ENCODE measurements around the gene KCMF1.
"Not testable (repeated sequence)": the region's sequence is repeated elsewhere in the genome, so short reads cannot be mapped to it uniquely, and the experiment has no call there.

Gene KCMF1

DNA sequence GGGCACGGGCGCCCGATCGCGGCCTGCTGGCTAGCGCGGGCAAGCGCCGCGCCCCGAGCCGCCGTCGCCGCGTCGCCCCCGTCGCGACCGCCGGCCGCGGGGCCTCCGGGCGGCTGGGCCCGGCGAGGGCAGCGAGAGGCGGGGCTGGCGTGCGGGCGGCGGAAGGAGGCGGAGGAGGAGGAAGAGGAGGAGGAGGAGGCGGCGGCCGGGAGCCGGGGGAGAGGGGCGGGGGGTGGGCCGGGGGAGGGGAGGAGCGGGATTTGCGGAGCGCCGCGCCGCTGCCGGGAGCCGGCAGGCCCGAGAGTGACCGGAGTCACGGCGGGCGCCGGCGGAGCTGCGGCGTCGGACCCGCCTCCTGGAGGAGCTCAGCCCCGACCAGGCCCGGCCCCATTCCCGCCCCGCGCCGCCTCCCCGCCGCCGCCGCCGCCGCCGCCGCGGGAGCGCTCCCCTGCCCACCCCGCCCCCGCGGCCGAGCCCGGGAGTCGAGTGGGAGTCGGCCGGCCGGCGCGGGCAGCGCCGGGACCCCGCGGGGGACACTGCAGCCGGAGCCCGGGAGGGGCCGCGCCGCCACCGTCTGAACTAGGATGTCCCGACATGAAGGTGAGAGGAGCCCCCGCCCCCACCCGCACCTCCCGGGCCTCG is at the start of gene KCMF1:
Gene KCMF1, plus strand, starts transcription at position 294 of the 642 bp plus-strand sequence. Its CDS starts 291 bp downstream, at position 585.
- DNase-seq = peak in 13 of 14 donors; percentile 22 to 91 (median 68)

DNA sequence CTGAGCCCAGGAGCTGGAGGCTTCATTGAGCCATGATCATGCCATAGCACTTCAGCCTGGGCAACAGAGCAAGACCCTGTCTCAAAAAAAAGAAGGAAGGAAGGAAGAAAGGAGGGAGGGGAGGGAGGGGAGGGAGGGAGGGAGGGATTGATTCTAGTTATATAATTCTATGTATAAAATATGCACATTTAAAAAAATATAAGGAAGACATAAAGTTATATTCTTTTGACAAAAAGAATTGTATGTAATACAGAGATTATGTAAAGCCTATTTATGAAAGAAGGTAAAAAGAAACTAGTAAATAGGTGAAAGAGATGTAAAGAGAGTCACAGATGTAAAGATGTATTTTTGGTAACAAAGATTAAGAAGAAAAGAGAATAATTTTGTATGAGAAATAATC is 48.0 kb upstream of the KCMF1 start:
- DNase-seq = no peak

- no peak for DNase-seq
Observed at GRCh38 chr2:84924173-84925106, 46.5 kb upstream of the KCMF1 start.

DNA sequence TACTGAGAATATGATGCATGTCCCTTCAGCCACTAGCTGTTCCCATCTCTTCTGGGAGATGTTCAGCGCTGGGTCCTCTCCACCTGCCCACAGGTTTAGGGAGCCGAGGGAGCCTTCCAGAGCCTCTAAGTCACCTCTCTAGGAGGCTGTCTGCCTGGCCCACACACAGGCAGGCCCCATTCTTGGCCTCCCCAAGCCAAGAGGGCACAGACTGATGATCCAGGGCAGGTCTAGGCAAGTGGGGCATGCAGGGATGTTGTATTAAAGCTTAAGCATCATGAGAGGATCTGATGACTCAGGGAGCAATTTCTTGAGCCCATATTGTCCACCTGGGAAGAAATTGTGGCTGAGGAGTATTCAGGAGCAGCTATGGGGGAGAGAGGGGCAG is 45.6 kb upstream of the KCMF1 start:
- DNase-seq = no peak

DNA sequence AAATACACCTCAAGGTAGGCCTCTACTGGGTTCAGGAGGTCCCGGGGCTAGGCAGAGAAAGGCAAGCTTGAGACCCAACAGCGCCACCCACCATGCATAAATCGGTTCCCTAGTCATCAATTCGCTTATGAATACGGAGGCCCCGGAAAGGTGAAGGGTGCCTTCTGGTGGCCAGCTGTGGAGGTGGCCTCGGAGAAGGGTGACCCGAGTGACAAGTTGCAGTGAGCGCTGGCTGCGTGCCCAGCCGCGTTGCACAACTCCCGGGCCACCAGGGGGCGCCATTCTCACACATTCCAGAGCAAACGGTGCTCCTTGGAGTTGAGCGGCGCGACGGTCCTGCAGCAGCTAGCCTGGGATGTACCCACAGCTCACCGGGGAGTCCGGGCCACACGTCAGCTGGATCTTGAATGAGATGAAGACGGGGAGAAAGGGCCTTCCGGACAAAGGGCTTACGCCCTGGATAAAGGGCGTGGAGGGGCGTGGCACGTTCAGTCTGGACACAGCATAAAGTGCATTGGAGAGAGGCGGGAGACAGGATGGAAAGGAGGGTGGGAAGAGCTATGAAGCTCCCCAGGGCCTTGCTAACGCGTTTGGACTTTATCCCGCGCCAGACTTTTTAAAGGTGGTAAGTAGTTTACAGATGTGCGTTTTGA is 45.1 kb upstream of the KCMF1 start:
- peak; percentile 10 to 93 (median 78) for DNase-seq

GRCh38 chr2:84927275-84927627 is 43.7 kb upstream of the KCMF1 start:
- no peak for DNase-seq

- no peak for DNase-seq
Observed at GRCh38 chr2:84931384-84931821, 39.6 kb upstream of the KCMF1 start.

DNA sequence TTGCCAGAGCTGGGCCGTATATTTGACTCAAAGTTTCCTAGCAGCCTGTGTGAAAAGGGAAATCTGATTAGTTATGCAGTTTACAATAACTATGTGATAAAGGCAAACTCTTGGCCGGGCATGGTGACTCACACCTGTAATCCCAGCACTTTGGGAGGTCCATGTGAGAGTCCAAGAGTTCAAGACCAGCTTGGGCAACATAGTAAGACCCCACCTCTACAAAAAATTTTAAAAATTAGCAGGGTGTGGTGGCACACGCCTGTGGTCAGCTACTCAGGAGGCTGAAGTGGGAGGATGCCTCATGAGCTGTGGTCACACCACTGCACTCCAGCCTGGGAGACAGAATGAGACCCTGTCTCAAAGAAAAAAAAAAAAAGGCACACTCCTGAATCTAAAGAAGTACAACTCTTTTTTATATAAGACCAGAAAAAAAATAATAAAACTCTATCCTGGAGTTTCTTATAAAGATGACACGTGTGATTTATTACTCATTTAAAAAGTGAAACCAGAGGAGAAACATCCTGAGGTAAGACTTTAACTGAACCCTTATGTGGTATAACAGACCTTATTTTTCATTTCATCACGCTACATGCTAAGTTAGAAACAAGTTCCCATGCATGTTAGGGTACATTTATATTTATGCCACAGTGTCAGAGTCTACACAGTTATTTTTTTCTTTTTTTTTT is 32.6 kb upstream of the KCMF1 start:
- no peak for DNase-seq

DNA sequence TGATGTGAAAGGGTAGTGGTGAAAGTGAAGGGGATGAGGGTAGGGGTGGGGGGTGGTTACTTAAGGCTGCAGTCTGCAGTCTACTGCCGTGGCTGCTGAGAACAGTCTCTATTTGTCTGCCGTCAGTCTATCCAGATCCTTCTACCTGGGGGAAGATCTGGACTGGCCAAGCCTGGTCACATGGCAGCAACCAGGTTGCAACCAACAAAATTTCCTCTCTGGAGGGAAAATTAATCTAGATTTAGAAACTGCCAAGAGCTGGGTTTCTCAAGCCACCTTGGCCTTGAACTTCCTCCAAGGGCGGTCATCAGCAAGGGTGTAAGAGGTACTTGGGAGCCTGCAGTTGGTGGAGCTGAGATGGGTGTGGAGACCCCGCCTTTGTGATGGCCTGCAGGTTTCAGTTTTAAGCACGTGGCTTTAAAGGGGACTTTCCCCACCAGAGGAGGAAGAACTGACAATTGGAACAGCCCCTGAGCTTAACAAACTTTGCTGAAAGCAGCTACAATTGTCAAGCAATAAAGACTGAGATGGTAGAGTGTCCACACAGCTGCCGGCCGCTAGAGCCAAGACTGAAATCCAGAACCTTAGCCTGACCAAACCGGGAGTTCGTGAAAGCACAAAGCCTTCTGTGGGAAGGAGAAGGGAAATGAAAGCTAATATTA is 31.4 kb upstream of the KCMF1 start:
- DNase-seq = no peak

- DNase-seq = no peak
Observed at GRCh38 chr2:84940088-84940470, 30.9 kb upstream of the KCMF1 start.

GRCh38 chr2:84940831-84941412 is 30.0 kb upstream of the KCMF1 start:
- DNase-seq = no peak

DNA sequence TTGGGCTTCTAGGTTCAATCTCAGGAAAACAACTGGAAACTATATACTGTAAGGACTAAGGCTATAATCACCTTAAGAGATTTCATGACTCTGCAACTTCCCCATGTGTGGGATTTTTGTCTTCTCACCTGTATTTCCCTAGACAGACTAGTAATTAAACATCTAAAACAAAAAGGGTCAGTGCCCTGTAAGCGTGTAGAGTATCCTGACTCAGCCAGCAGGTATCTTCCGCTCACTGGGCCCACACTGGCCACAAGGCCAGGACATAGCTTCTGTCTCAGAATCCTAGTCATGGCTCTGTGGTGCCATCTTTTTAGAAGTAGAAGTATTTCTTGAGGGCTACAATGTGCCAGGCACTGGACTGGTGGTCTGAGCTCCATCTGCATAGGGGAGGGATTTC is 28.8 kb upstream of the KCMF1 start:
- DNase-seq = no peak

GRCh38 chr2:84942964-84943421 is 28.0 kb upstream of the KCMF1 start:
- DNase-seq = no peak

DNA sequence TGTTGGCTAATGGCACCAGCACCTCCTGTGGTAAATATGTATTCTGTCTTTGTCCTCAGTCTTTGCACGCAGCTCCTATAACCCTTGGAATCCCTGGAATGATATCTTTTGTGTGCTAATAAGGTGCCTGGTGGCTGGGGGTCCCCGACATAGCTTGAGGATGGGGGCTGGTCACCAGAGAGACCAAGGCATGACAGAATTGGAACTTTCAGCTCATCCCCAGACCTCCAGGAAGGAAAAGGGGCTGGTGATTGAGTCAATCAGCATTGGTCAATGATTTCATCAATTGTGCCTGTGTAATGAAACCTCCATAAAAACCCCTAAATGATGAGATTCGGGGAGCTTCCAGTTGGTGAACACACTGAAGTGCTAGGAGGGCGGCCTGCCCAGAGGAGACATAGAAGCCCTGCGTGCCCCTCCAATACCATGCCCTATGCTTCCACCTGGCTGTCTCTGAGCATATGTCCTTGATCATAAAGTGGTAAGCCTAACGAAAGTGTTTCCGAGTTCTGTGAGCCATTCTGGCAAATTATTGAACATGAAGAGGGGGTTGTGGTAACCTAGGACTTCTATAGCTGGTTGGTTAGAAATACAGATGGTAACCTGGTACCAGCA is 26.6 kb upstream of the KCMF1 start:
- DNase-seq = no peak

GRCh38 chr2:84945838-84946203 is 25.1 kb upstream of the KCMF1 start:
- not testable (repeated sequence) for DNase-seq

DNA sequence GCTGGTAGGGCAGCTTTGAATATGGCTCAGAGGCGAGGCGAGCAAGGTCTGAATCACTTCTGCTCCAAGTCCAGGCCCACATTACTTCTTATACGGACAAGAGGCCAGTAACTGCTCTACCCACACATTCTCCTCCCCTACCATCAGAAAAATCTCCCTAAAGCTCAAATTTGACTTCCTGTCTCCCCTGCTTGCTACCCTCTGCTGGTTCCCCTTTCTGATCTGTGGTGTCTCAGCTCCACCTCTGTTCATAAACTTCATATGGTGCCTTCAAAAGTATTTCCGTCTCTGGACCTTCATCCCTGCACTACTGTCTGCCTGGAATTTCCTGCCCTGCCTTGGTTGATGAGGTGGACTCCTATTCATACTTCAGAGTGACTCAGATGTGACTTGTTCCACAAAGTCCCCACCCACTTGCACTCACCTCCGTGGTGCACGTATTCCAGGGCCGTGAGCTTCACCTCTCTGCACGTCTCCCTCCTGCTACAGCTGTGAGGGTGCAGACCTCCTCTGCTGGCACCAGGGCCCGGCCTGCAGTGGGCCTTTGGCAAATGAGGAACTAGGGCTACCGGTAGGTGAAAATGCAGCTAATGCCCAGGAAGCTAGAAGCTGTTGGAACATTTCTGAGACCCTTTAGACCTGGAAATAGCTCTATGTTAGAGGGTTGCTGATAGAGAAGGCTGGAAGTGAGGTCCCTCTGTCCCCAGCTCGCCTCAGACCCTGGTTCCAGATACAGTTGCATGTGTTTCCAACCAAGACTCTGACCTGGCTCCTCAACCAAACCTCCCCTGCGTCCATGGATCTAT is 24.6 kb upstream of the KCMF1 start:
- DNase-seq = peak in 1 of 14 donors; percentile 1

- DNase-seq = no peak
Observed at GRCh38 chr2:84947010-84947593, 23.9 kb upstream of the KCMF1 start.

DNA sequence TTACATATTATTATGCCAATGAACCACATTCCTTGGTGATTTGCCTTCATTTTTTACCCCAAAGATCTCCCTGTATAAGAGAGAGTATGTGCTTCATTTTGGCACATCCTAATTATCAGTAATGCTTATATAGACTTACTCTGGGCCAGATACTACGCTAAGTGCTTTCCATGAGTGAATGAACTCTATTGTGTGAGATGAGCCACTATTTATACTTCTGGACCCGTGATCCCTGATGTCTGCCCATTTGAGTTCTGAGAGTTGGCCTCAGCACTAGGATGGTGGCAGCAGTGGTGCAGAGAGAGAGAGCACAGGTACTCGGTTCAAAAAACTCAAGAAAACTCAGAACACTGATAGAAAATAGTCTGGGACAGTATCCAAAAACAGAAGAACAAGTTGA is 17.4 kb upstream of the KCMF1 start:
- DNase-seq = no peak

GRCh38 chr2:84954329-84954728 is 16.6 kb upstream of the KCMF1 start:
- DNase-seq = no peak
